H1 (cell line): ENCODE measurements around the gene SPEN. TPM values are rescaled to one million over a fixed set of nuclear protein-coding genes. Genes with fewer than 3 reads are reported as not detected.
"Not testable (repeated sequence)": the region's sequence is repeated elsewhere in the genome, so short reads cannot be mapped to it uniquely, and the experiment has no call there.

Source experiments
- CTCF ChIA-PET: fragments of 300-600 bp; sonication (Branson Sonifier 250); formaldehyde crosslinking; loops from one replicate; lab custom pipeline; 2021; ENCODE audit not compliant: partially characterized antibody; lab: Charles Lee
- POLR2A ChIA-PET: fragments of 300-600 bp; sonication (Branson Sonifier 250); formaldehyde crosslinking; loops from one replicate; lab custom pipeline; 2021; ENCODE audit warnings: inconsistent platforms; ENCODE audit not compliant: partially characterized antibody; lab: Charles Lee
- DNase-seq, 2 experiments: peaks; one replicate each; pipeline versions ENCODE4 v3.0.0 to v3.0.0-alpha.2; 2010 to 2022; ENCODE audit warnings: low spot score in 2 of 2, low read depth in 1 of 2, mixed read lengths in 1 of 2
- FAIRE-seq: peaks from 2 replicates; lab custom pipeline; 2011; peaks lifted over from hg19 to GRCh38; lab: Jason Lieb, UNC
- H2AFZ ChIP-seq: 2 replicates; pipeline ENCODE4 v1.8.1; 2012; ENCODE audit warnings: low read length, inconsistent platforms
- H2AK5ac ChIP-seq: 2 replicates; pipeline ENCODE4 v1.6.1; 2013; ENCODE audit warnings: low read depth, low read length
- H2BK120ac ChIP-seq: replicated peaks from 2 replicates; pipeline ENCODE3; 2013; ENCODE audit warnings: low read depth, low read length, inconsistent platforms
- H2BK12ac ChIP-seq: 2 replicates; pipeline ENCODE4 v1.6.1; 2013; ENCODE audit warnings: low read depth, low read length
- H2BK15ac ChIP-seq: 2 replicates; pipeline ENCODE4 v1.6.1; 2013; ENCODE audit warnings: low read length
- H2BK20ac ChIP-seq: 2 replicates; pipeline ENCODE4 v1.6.1; 2013; ENCODE audit warnings: low read length
- H2BK5ac ChIP-seq: 2 replicates; pipeline ENCODE4 v1.6.1; 2013; ENCODE audit warnings: low read depth, low read length
- H3K14ac ChIP-seq: 2 replicates; pipeline ENCODE4 v1.6.1; 2013; ENCODE audit warnings: inconsistent platforms; ENCODE audit not compliant: insufficient read length
- H3K18ac ChIP-seq: 2 replicates; pipeline ENCODE4 v1.6.1; 2013; ENCODE audit warnings: low read length; ENCODE audit errors: extremely low read depth
- H3K23ac ChIP-seq: 2 replicates; pipeline ENCODE4 v1.6.1; 2013; ENCODE audit warnings: inconsistent platforms; ENCODE audit not compliant: insufficient read length
- H3K23me2 ChIP-seq: 2 replicates; pipeline ENCODE4 v1.6.1; 2013; ENCODE audit warnings: low read depth, low read length
- H3K27ac ChIP-seq: 2 replicates; pipeline ENCODE4 v1.6.1; 2011; ENCODE audit warnings: low read depth, low read length, inconsistent platforms
- H3K27me3 ChIP-seq, 4 experiments: replicated peaks in 1 of 4; 1 replicate in 1 of 4; 2 replicates in 3 of 4; pipeline versions ENCODE4 v1.6.1 to v1.8.1; 2011 to 2013; ENCODE audit warnings: low read length in 3 of 4, mild to moderate bottlenecking in 3 of 4, inconsistent platforms in 2 of 4, mixed read lengths in 2 of 4, moderate library complexity in 1 of 4; ENCODE audit not compliant: control insufficient read depth in 3 of 4, insufficient read depth in 3 of 4; ENCODE audit errors: extremely low read depth in 1 of 4
- H3K36me3 ChIP-seq, 4 experiments: 2 replicates each; pipeline versions ENCODE4 v1.6.1 to v1.8.1; 2011 to 2013; ENCODE audit warnings: mild to moderate bottlenecking in 4 of 4, low read length in 3 of 4, moderate library complexity in 2 of 4, control low read depth in 1 of 4, inconsistent platforms in 1 of 4; ENCODE audit not compliant: insufficient read depth in 4 of 4, control insufficient read depth in 2 of 4
- H3K4ac ChIP-seq: replicated peaks from 2 replicates; pipeline ENCODE3; 2013; ENCODE audit warnings: low read length, low read depth, mixed read lengths, inconsistent platforms; ENCODE audit not compliant: insufficient read length
- H3K4me1 ChIP-seq, 4 experiments: replicated peaks in 1 of 4; 1 replicate in 1 of 4; 2 replicates in 3 of 4; pipeline versions ENCODE4 v1.6.1 to v1.8.1; 2011 to 2013; ENCODE audit warnings: low read length in 3 of 4, inconsistent platforms in 2 of 4, mixed read lengths in 1 of 4; ENCODE audit not compliant: insufficient read depth in 4 of 4, control insufficient read depth in 3 of 4
- H3K4me2 ChIP-seq, 2 experiments: 2 replicates each; pipeline versions ENCODE4 v1.6.1 to v1.8.1; 2011 to 2013; ENCODE audit warnings: low read depth in 2 of 2, low read length in 2 of 2, control low read depth in 1 of 2, inconsistent platforms in 1 of 2, mild to moderate bottlenecking in 1 of 2; ENCODE audit not compliant: insufficient read depth in 1 of 2
- H3K4me3 ChIP-seq, 4 experiments: fragments of 200-600, 300-600 bp in 1 of 4; sonication (generic), shearing (Covaris generic), sonication (Bioruptor Twin) in 1 of 4; 2 replicates each; pipeline versions ENCODE4 v1.5.1 to v1.8.1; 2011 to 2016; ENCODE audit warnings: low read length in 4 of 4, low read depth in 3 of 4, control low read depth in 2 of 4, inconsistent platforms in 2 of 4, mild to moderate bottlenecking in 2 of 4, mixed read lengths in 1 of 4, moderate library complexity in 1 of 4; ENCODE audit not compliant: insufficient read depth in 2 of 4; ENCODE audit errors: extremely low read depth in 1 of 4
- H3K56ac ChIP-seq: replicated peaks from 2 replicates; pipeline ENCODE3; 2013; ENCODE audit warnings: low read depth, mild to moderate bottlenecking, mixed read lengths, low read length, inconsistent platforms; ENCODE audit not compliant: insufficient read length
- H3K79me1 ChIP-seq: 2 replicates; pipeline ENCODE4 v1.6.1; 2013; ENCODE audit warnings: low read depth, low read length, control low read depth
- H3K79me2 ChIP-seq, 2 experiments: 2 replicates each; pipeline versions ENCODE4 v1.6.1 to v1.8.1; 2012 to 2013; ENCODE audit warnings: low read length in 2 of 2, mild to moderate bottlenecking in 2 of 2, inconsistent platforms in 1 of 2; ENCODE audit not compliant: insufficient read depth in 2 of 2, control insufficient read depth in 1 of 2
- H3K9ac ChIP-seq, 4 experiments: replicated peaks in 1 of 4; 1 replicate in 1 of 4; 2 replicates in 3 of 4; pipeline versions ENCODE4 v1.6.1 to v1.8.1; 2011 to 2013; ENCODE audit warnings: low read depth in 3 of 4, low read length in 3 of 4, control low read depth in 2 of 4, mild to moderate bottlenecking in 2 of 4, moderate library complexity in 2 of 4, inconsistent platforms in 1 of 4; ENCODE audit errors: extremely low read depth in 1 of 4
- H3K9me3 ChIP-seq, 2 experiments: 2 replicates each; pipeline versions ENCODE4 v1.6.1 to v1.8.1; 2012 to 2013; ENCODE audit warnings: mild to moderate bottlenecking in 2 of 2, moderate library complexity in 2 of 2, control low read depth in 1 of 2, inconsistent platforms in 1 of 2, low read depth in 1 of 2, low read length in 1 of 2, mixed read lengths in 1 of 2; ENCODE audit not compliant: insufficient read depth in 2 of 2
- H4K20me1 ChIP-seq, 2 experiments: replicated peaks in 1 of 2; 2 replicates each; pipeline versions ENCODE3 to v1.8.1; 2011 to 2013; ENCODE audit warnings: inconsistent platforms in 2 of 2, low read length in 2 of 2, mild to moderate bottlenecking in 1 of 2; ENCODE audit not compliant: insufficient read depth in 2 of 2, control insufficient read depth in 1 of 2
- H4K5ac ChIP-seq: 2 replicates; pipeline ENCODE4 v1.6.1; 2013; ENCODE audit warnings: low read length, low read depth, mixed read lengths, inconsistent platforms; ENCODE audit not compliant: insufficient read length
- H4K8ac ChIP-seq: 2 replicates; pipeline ENCODE4 v1.8.0; 2013; ENCODE audit warnings: mild to moderate bottlenecking, moderate library complexity, low read length, inconsistent platforms; ENCODE audit not compliant: insufficient read depth; ENCODE audit errors: extremely low read depth
- H4K91ac ChIP-seq: replicated peaks from 2 replicates; pipeline ENCODE3; 2013; ENCODE audit warnings: low read length, mixed read lengths, inconsistent platforms; ENCODE audit not compliant: insufficient read length
- WGBS, 2 experiments: shearing (Covaris generic) in 1 of 2; methylation state at CpG; one replicate each; pipeline versions ENCODE4 v1.1.6 to v1.1.7; 2013 to 2015; ENCODE audit warnings: low lambda C conversion rate in 2 of 2, mixed read lengths in 2 of 2, inconsistent platforms in 1 of 2, low coverage in 1 of 2, missing lambda C conversion rate in 1 of 2; ENCODE audit not compliant: insufficient replicate concordance in 2 of 2, insufficient coverage in 1 of 2, insufficient read length in 1 of 2; ENCODE audit errors: extremely low coverage in 1 of 2, missing lambda C conversion rate in 1 of 2; 5-methylcytosine and 5-hydroxymethylcytosine counted together
- polyA plus RNA-seq, 7 experiments: library from polyadenylated mRNA; depleted of rRNA in 3 of 7; stranded (reverse) in 5 of 7; unstranded in 2 of 7; fragments of >200 nt in 5 of 7; fragments of 200-250 nt in 2 of 7; gene quantifications; 1 replicate in 5 of 7; 2 replicates in 1 of 7; 4 replicates in 1 of 7; pipeline versions ENCODE4 v1.2.1 to v1.2.3, GENCODE V29; 2011 to 2013; ENCODE audit warnings: missing spikeins in 2 of 7, mixed read lengths in 2 of 7
- total RNA-seq: library from RNA; stranded (reverse); fragmentation: NEBNext Ultra II Directional; extraction: Animal tissue kit (Norgen Biotek cat#: 25700); gene quantifications from 2 replicates; pipeline ENCODE4 v1.2.1, GENCODE V29; 2021

Gene SPEN
- total and polyA plus RNA-seq, 2 of the 8 experiments (the other 6 are each of a cell fraction or from before 2014, with no cell fraction given): 12.5 to 52.1 TPM

DNA sequence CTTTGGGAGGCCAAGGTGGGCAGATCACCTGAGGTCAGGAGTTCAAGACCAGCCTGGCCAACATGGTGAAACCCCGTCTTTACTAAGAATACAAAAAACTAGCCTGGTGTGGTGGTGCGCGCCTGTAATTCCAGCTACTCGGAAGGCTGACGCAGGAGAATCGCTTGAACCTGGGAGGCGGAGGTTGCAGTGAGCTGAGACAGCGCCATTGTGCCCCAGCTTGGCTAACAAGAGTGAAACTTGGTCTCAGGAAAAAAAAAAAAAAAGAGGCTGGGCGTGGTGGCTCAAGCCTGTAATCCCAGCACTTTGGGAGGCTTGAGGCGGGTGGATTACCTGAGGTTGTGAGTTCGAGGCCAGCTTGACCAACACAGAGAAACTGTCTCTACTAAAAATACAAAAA lies 1.5 kb upstream of the SPEN start:
- H3K18ac ChIP-seq, H3K14ac ChIP-seq, H2AFZ ChIP-seq, H3K4me1 ChIP-seq, H4K20me1 ChIP-seq, CTCF ChIA-PET, H3K56ac ChIP-seq, H3K4me2 ChIP-seq, H2BK15ac ChIP-seq, H4K8ac ChIP-seq, H2BK20ac ChIP-seq, DNase-seq, H3K23me2 ChIP-seq, H2AK5ac ChIP-seq, H3K9ac ChIP-seq, H2BK5ac ChIP-seq, H4K5ac ChIP-seq, H3K4me3 ChIP-seq, FAIRE-seq, H3K23ac ChIP-seq, H3K27me3 ChIP-seq, H3K79me1 ChIP-seq, H2BK12ac ChIP-seq, H3K4ac ChIP-seq, H3K9me3 ChIP-seq, H3K36me3 ChIP-seq, H2BK120ac ChIP-seq, H3K27ac ChIP-seq, H4K91ac ChIP-seq: not testable (repeated sequence)
- peaks cover 0 to 30% of the 10 kb centered on the region in 2 experiments; a peak in 3 of 4 replicates for H3K79me2 ChIP-seq
- 93% methylated on average over 10 of the region's 11 CpGs; no CpG with 5 or more reads in 1 of the 2 experiments for WGBS, 2 experiments
- POLR2A ChIA-PET: interaction anchor here (1.1 to 6.0 kb wide), 3 partner anchors 8 to 13 kb away, joined by 8 to 87 read pairs (median 87); no protein-coding TSS in a partner anchor
